Liver (tissue), 9 donors: ENCODE data around the gene AQP5. TPM values are rescaled to one million over a fixed set of nuclear protein-coding genes. Genes with fewer than 3 reads are reported as not detected.

ENCODE experiments used
- DNase-seq: peaks from one replicate; pipeline ENCODE4 v3.0.0-alpha.2; 2017; ENCODE audit warnings: low spot score
- H3K27ac ChIP-seq, 2 donors: one replicate each; pipeline ENCODE4 v1.7.0; 2013; ENCODE audit warnings: inconsistent platforms in 2 of 2, low read length in 2 of 2, control low read depth in 1 of 2, low read depth in 1 of 2, mild to moderate bottlenecking in 1 of 2
- H3K27me3 ChIP-seq, 4 donors: one replicate each; pipeline versions ENCODE4 v1.6.1 to v1.7.0; 2013; ENCODE audit warnings: low read length in 3 of 4, inconsistent platforms in 1 of 4, mild to moderate bottlenecking in 1 of 4, moderate library complexity in 1 of 4; ENCODE audit not compliant: control insufficient read depth in 4 of 4, insufficient read depth in 4 of 4
- H3K36me3 ChIP-seq, 4 donors: one replicate each; pipeline versions ENCODE4 v1.6.1 to v1.7.0; 2013; ENCODE audit warnings: low read length in 3 of 4, mild to moderate bottlenecking in 3 of 4, low read depth in 1 of 4, moderate library complexity in 1 of 4; ENCODE audit not compliant: control insufficient read depth in 4 of 4, insufficient read depth in 3 of 4
- H3K4me1 ChIP-seq, 4 donors: one replicate each; pipeline versions ENCODE4 v1.6.1 to v1.7.0; 2013; ENCODE audit warnings: low read length in 3 of 4, mild to moderate bottlenecking in 3 of 4, moderate library complexity in 1 of 4; ENCODE audit not compliant: control insufficient read depth in 4 of 4, insufficient read depth in 4 of 4
- H3K4me3 ChIP-seq, 3 donors: one replicate each; pipeline versions ENCODE4 v1.6.1 to v1.7.0; 2013; ENCODE audit warnings: low read length in 3 of 3, control low read depth in 1 of 3, low read depth in 1 of 3, mild to moderate bottlenecking in 1 of 3
- H3K9ac ChIP-seq, 2 donors: one replicate each; pipeline ENCODE4 v1.7.0; 2013; ENCODE audit warnings: low read length in 2 of 2, mild to moderate bottlenecking in 2 of 2, moderate library complexity in 2 of 2, control low read depth in 1 of 2, low read depth in 1 of 2
- H3K9me3 ChIP-seq, 4 donors: one replicate each; pipeline versions ENCODE4 v1.6.1 to v1.7.0; 2013; ENCODE audit warnings: low read length in 3 of 4; ENCODE audit not compliant: control insufficient read depth in 4 of 4
- ATF3 ChIP-seq: IDR thresholded peaks from 2 replicates; pipeline ENCODE4 v1.6.1; 2016; ENCODE audit warnings: antibody characterized with exemption
- EGR1 ChIP-seq, 2 donors: IDR thresholded peaks; 2 replicates each; pipeline ENCODE4 v1.6.1; 2016 to 2018; ENCODE audit warnings: antibody characterized with exemption in 2 of 2, low read depth in 2 of 2
- FOXA2 ChIP-seq: IDR thresholded peaks from 2 replicates; pipeline ENCODE4 v1.6.1; 2016; ENCODE audit warnings: antibody characterized with exemption
- GABPA ChIP-seq, 2 donors: IDR thresholded peaks in 1 of 2; conservative IDR thresholded peaks in 1 of 2; 2 replicates each; pipeline ENCODE4 v1.6.1; 2016; ENCODE audit warnings: antibody characterized with exemption in 2 of 2, mild to moderate bottlenecking in 1 of 2, moderate library complexity in 1 of 2
- HNF4A ChIP-seq, 2 donors: conservative IDR thresholded peaks; 2 replicates each; pipeline ENCODE4 v1.6.1; 2016; ENCODE audit warnings: antibody characterized with exemption in 2 of 2, mild to moderate bottlenecking in 2 of 2
- HNF4G ChIP-seq: IDR thresholded peaks from 2 replicates; pipeline ENCODE4 v1.6.1; 2016; ENCODE audit warnings: antibody characterized with exemption
- JUND ChIP-seq, 2 donors: IDR thresholded peaks; 2 replicates each; pipeline ENCODE4 v1.6.1; 2016; ENCODE audit warnings: antibody characterized with exemption in 2 of 2
- MAX ChIP-seq: IDR thresholded peaks from 2 replicates; pipeline ENCODE4 v1.6.1; 2016; ENCODE audit warnings: antibody characterized with exemption
- NR2F2 ChIP-seq: IDR thresholded peaks from 2 replicates; pipeline ENCODE4 v1.6.1; 2016; ENCODE audit warnings: antibody characterized with exemption
- RAD21 ChIP-seq, 2 donors: IDR thresholded peaks; 2 replicates each; pipeline ENCODE4 v1.6.1; 2016; ENCODE audit warnings: antibody characterized with exemption in 2 of 2, mild to moderate bottlenecking in 2 of 2
- REST ChIP-seq: IDR thresholded peaks from 2 replicates; pipeline ENCODE4 v1.6.1; 2016; ENCODE audit warnings: antibody characterized with exemption, mild to moderate bottlenecking
- RXRA ChIP-seq, 2 donors: IDR thresholded peaks; 2 replicates each; pipeline ENCODE4 v1.6.1; 2017 to 2018; ENCODE audit warnings: antibody characterized with exemption in 2 of 2, mild to moderate bottlenecking in 1 of 2
- SP1 ChIP-seq: IDR thresholded peaks from 2 replicates; pipeline ENCODE4 v1.6.1; 2018; ENCODE audit warnings: antibody characterized with exemption, mild to moderate bottlenecking
- TAF1 ChIP-seq: conservative IDR thresholded peaks from 2 replicates; pipeline ENCODE4 v1.6.1; 2016; ENCODE audit warnings: antibody characterized with exemption, mild to moderate bottlenecking
- YY1 ChIP-seq: IDR thresholded peaks from 2 replicates; pipeline ENCODE4 v1.6.1; 2016; ENCODE audit warnings: antibody characterized with exemption, mild to moderate bottlenecking
- WGBS: extraction: QIAGEN DNeasy Blood & Tissue Kit; methylation state at CpG from one replicate; pipeline ENCODE4 v1.1.7; 2013; 5-methylcytosine and 5-hydroxymethylcytosine counted together
- polyA plus RNA-seq, 2 donors: library from polyadenylated mRNA; stranded (reverse) in 1 of 2; unstranded in 1 of 2; fragments of 200-250 nt in 1 of 2; fragments of >200 nt in 1 of 2; fragmentation: Nextera tagmentation in 1 of 2; extraction: Ambion mirVana in 1 of 2; gene quantifications; one replicate each; pipeline versions ENCODE4 v1.2.1 to v1.2.3, GENCODE V29; 2013 to 2015
- total RNA-seq, 2 donors: library from RNA; depleted of rRNA; stranded (reverse); fragments of >200 nt; gene quantifications; one replicate each; pipeline ENCODE4 v1.2.3, GENCODE V29; 2014
- TF ChIP-seq, protein P1 (sequence below): fragments of 150-350 bp; IDR thresholded peaks from 2 replicates; pipeline ENCODE4 v1.5.1; 2017; ENCODE audit warnings: improper control_type of control experiment, low read depth, low read length; ENCODE audit not compliant: missing input control
- TF ChIP-seq, protein P2 (sequence below): IDR thresholded peaks from 2 replicates; pipeline ENCODE4 v1.6.1; 2016; ENCODE audit warnings: antibody characterized with exemption
- donor health status: healthy.
- donor health status: healthy.
- donor health status: healthy.
- donor health status: healthy.
- donor health status: healthy.

The AQP5 gene
- total and polyA plus RNA-seq, 4 donors: not detected

DNA sequence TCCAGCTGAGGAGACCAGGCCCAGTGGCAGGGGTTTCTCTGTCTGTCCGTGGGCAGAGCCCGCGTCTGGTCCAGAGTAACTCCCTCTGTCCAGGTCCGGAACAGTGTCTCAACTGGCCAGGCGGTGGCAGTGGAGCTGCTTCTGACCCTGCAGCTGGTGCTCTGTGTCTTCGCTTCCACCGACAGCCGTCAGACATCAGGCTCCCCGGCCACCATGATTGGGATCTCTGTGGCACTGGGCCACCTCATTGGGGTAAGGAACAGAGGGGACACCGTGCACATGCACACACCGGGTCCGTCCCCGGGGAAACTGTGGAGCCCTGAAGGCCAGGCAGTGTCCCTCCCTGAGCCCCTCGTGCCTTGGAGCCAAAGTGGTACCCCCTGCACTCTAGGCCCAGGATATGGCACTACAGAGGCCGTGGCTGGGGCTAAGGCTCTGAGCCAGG, 12.6 kb downstream of the AQP5 start:
- Histone ChIP-seq H3K4me1 (peaks cover 1 to 18% (median 8%) of the 10 kb centered on the region in 4 donors), H3K36me3 (no peaks in the 10 kb centered on the region), H3K27me3 (no peaks in the 10 kb centered on the region), H3K27ac (no peak overlapping the region), H3K9ac (no peak overlapping the region), H3K9me3 (no peaks in the 10 kb centered on the region), H3K4me3 (no peak overlapping the region)
- no peak for DNase-seq
- 45% methylated on average over 15 of the region's 15 CpGs for WGBS
- TF ChIP-seq ATF3: no peak
- no peak for TF ChIP-seq TAF1
- TF ChIP-seq, protein P1, sequence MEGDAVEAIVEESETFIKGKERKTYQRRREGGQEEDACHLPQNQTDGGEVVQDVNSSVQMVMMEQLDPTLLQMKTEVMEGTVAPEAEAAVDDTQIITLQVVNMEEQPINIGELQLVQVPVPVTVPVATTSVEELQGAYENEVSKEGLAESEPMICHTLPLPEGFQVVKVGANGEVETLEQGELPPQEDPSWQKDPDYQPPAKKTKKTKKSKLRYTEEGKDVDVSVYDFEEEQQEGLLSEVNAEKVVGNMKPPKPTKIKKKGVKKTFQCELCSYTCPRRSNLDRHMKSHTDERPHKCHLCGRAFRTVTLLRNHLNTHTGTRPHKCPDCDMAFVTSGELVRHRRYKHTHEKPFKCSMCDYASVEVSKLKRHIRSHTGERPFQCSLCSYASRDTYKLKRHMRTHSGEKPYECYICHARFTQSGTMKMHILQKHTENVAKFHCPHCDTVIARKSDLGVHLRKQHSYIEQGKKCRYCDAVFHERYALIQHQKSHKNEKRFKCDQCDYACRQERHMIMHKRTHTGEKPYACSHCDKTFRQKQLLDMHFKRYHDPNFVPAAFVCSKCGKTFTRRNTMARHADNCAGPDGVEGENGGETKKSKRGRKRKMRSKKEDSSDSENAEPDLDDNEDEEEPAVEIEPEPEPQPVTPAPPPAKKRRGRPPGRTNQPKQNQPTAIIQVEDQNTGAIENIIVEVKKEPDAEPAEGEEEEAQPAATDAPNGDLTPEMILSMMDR: peak; percentile 64
- peak; percentile 77 to 91 for TF ChIP-seq RAD21 (IDR thresholded peaks at IDR 0.05)

DNA sequence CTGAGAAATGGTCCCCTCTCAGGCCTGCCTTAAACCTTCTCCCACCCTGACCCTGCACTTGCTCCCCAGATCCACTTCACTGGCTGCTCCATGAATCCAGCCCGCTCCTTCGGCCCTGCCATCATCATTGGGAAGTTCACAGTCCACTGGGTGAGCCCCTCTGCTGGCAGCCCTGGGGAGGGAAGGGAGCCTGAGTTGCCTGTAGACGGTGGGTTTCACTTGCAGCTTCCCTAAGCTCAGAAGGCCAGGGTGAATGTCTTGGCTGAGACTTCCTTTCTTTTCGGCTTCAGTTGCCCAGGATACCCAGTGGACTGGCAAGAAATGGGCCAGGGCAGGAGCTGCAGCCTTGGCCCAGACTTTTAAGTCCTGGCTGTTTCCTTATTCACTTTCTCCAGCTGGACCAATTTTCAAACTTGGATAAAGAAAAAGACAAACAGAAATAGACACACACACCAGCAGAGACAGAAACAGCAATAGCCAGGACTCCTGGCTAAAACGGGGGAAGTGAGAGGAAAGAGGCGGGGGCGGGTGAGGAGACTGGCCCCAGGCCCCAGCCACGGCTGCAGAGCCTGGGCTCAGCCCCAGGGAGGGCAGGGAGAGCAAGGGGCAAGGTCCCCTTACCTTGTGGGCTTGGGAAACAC, 13.1 kb downstream of the AQP5 start:
- Histone ChIP-seq H3K27me3 (no peaks in the 10 kb centered on the region), H3K36me3 (no peaks in the 10 kb centered on the region), H3K27ac (no peak overlapping the region), H3K4me1 (peaks cover 1 to 18% (median 8%) of the 10 kb centered on the region in 4 donors), H3K9ac (no peak overlapping the region), H3K9me3 (no peaks in the 10 kb centered on the region), H3K4me3 (no peak overlapping the region)
- WGBS: 58% methylated on average over 8 of the region's 8 CpGs
- TF ChIP-seq ATF3 (no peak), GABPA (IDR thresholded peaks at IDR 0.05 in 1 of 2, conservative IDR thresholded peaks at IDR 0.05 in 1 of 2) (no peak), REST (no peak), RAD21 (IDR thresholded peaks at IDR 0.05) (no peak), SP1 (no peak), RXRA (IDR thresholded peaks at IDR 0.05) (no peak), FOXA2 (no peak), JUND (IDR thresholded peaks at IDR 0.05) (no peak), HNF4G (no peak), MAX (no peak), YY1 (no peak), HNF4A (conservative IDR thresholded peaks at IDR 0.05) (no peak), TAF1 (no peak), EGR1 (IDR thresholded peaks at IDR 0.05; ENCODE audit: low read depth in 2 of 2) (no peak), NR2F2 (no peak)
- TF ChIP-seq, protein P1: no peak
- TF ChIP-seq, protein P2, sequence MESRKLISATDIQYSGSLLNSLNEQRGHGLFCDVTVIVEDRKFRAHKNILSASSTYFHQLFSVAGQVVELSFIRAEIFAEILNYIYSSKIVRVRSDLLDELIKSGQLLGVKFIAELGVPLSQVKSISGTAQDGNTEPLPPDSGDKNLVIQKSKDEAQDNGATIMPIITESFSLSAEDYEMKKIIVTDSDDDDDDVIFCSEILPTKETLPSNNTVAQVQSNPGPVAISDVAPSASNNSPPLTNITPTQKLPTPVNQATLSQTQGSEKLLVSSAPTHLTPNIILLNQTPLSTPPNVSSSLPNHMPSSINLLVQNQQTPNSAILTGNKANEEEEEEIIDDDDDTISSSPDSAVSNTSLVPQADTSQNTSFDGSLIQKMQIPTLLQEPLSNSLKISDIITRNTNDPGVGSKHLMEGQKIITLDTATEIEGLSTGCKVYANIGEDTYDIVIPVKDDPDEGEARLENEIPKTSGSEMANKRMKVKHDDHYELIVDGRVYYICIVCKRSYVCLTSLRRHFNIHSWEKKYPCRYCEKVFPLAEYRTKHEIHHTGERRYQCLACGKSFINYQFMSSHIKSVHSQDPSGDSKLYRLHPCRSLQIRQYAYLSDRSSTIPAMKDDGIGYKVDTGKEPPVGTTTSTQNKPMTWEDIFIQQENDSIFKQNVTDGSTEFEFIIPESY: no peak
- DNase-seq: no peak
